Vagina (tissue), 2 donors: ENCODE results near the gene WDR83.

Source experiments
- POLR2A ChIP-seq, 2 donors: fragments of 450-650 bp; IDR thresholded peaks; one replicate each; pipeline ENCODE4 v1.6.1; 2017; ENCODE audit warnings: antibody characterized with exemption in 2 of 2, mild to moderate bottlenecking in 2 of 2, moderate library complexity in 2 of 2
- TF ChIP-seq, protein P1 (sequence below), 3 experiments: fragments of 450-650 bp in 2 of 3; fragments of 200-600 bp in 1 of 3; sonication (generic) in 1 of 3; IDR thresholded peaks; one replicate each; pipeline ENCODE4 v1.5.1; 2017 to 2019; ENCODE audit warnings: antibody characterized with exemption in 3 of 3, mild to moderate bottlenecking in 2 of 3, moderate library complexity in 2 of 3

DNA sequence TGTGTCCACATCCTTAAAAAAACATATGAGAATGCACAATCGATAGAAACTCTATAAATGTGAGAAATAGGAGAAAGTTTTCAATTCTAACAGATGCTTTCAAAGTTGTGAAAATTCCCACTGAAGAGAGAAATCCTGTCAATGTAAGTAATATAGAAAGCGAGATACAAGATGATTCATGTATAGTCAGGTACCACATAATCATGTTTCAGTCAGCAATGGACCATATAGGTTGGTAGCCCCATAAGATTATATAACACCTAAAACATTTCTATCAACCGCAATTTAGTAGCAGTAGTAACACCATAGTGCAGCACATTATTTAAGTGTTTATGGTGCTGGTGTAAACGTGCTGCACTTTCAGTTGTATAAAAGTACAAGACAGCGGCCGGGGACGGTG, 37.4 kb upstream of the WDR83 start:
- TF ChIP-seq POLR2A (IDR thresholded peaks at IDR 0.05) = no peak
- TF ChIP-seq, protein P1, sequence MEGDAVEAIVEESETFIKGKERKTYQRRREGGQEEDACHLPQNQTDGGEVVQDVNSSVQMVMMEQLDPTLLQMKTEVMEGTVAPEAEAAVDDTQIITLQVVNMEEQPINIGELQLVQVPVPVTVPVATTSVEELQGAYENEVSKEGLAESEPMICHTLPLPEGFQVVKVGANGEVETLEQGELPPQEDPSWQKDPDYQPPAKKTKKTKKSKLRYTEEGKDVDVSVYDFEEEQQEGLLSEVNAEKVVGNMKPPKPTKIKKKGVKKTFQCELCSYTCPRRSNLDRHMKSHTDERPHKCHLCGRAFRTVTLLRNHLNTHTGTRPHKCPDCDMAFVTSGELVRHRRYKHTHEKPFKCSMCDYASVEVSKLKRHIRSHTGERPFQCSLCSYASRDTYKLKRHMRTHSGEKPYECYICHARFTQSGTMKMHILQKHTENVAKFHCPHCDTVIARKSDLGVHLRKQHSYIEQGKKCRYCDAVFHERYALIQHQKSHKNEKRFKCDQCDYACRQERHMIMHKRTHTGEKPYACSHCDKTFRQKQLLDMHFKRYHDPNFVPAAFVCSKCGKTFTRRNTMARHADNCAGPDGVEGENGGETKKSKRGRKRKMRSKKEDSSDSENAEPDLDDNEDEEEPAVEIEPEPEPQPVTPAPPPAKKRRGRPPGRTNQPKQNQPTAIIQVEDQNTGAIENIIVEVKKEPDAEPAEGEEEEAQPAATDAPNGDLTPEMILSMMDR (IDR thresholded peaks at IDR 0.05) = no peak
